ENCODE measurements around the gene PLCXD1. TPM values are rescaled to one million over a fixed set of nuclear protein-coding genes. Genes with fewer than 3 reads are reported as not detected.

The PLCXD1 gene
- total RNA-seq, 1 experiment from 2014 or later, result 19.1 TPM

- Mint-ChIP-seq H3K27me3 (ENCODE audit: unreplicated experiment) (no peaks in the 10 kb centered on the region), H3K36me3 (ENCODE audit: insufficient read depth, unreplicated experiment) (peaks cover 5% of the 10 kb centered on the region), H3K4me1 (ENCODE audit: low read depth, unreplicated experiment) (no peaks in the 10 kb centered on the region), H3K9me3 (ENCODE audit: low read depth, unreplicated experiment) (peaks cover 10% of the 10 kb centered on the region), H3K4me3 (ENCODE audit: low read depth, unreplicated experiment) (no peak overlapping the region), H3K27ac (ENCODE audit: unreplicated experiment) (peak overlapping the region; percentile 35)
- CTCF ChIA-PET, result no interaction called here
- TF ChIP-seq CTCF (IDR thresholded peaks at IDR 0.05; ENCODE audit: unreplicated experiment), result no peak
- DNase-seq, result no peak
- intact Hi-C loops (cut with micrococcal nuclease; ENCODE audit: unreplicated experiment), result no loop called here
- BruUV-seq (replicated peaks), result no TSS peak
Observed at GRCh38 chrX:252244-252956, 28.8 kb upstream of the PLCXD1 start.

DNA sequence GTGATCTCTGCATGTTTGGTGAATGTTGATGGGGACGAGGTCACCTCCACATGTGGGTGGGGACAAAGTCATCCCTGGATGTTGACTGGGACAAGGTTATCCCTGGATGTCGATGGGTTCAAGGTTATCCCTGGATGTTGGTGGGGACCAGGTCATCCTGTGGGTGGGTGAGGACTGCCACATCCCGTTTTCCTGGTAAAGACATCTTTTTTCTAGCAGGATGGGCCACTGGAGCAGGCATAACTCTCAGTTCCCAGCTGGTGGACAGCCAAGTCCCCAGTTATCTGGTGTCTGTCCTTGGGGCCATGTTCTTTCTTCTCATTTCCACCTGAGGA lies 28.3 kb upstream of the PLCXD1 start:
- CTCF ChIA-PET, result no interaction called here
- Mint-ChIP-seq H3K9me3 (ENCODE audit: low read depth, unreplicated experiment) (peaks cover 10% of the 10 kb centered on the region), H3K4me1 (ENCODE audit: low read depth, unreplicated experiment) (no peaks in the 10 kb centered on the region), H3K27me3 (ENCODE audit: unreplicated experiment) (no peaks in the 10 kb centered on the region), H3K36me3 (ENCODE audit: insufficient read depth, unreplicated experiment) (peaks cover 5% of the 10 kb centered on the region), H3K27ac (ENCODE audit: unreplicated experiment) (no peak overlapping the region), H3K4me3 (ENCODE audit: low read depth, unreplicated experiment) (no peak overlapping the region)
- intact Hi-C loops (cut with micrococcal nuclease; ENCODE audit: unreplicated experiment), result no loop called here
- no peak for TF ChIP-seq CTCF (IDR thresholded peaks at IDR 0.05; ENCODE audit: unreplicated experiment)
- BruUV-seq (replicated peaks), result no TSS peak
- DNase-seq, result no peak

DNA sequence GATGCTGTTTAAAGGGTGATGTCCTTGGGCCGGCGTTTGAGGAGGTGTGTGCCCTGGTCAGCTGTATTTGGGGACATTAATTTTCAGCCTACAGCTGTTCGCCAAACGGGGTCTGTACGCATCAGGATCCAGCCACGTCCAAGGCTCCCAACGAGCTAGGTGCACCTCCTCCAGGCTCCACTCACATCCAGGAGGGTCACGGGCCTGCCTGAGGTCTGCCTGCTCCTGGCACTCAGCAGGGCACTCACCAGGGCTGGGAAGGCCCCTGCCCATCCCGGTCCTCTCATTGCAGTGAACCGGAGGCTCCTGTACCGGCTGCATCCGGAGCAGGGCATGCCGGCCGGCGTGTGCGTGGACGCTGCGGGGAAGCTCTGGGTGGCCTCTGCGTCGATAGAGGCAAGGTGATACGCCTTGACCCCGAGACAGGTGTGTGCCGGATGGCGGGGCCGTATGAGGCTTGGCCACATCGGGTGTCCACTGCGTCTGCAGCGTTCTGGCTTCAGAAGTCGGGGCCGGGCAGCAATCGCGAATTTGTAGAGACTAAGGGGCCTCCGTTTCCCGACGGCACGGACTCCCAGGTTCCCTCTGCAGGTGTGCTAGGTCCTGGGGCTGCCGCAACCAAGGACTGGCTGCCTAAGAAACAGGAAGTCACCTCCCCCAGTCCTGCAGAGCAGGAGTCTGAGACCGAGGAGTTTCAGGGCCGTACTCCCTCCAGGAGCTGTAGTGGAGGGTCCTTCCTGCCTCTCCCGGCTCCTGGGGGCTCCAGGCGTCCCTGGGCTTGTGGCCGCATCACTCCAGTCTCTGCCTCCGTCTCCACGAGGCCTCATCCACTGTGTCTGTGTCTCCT lies 27.5 kb upstream of the PLCXD1 start:
- BruUV-seq (replicated peaks), result no TSS peak
- Mint-ChIP-seq H3K36me3 (ENCODE audit: insufficient read depth, unreplicated experiment) (peaks cover 5% of the 10 kb centered on the region), H3K9me3 (ENCODE audit: low read depth, unreplicated experiment) (peaks cover 10% of the 10 kb centered on the region), H3K27ac (ENCODE audit: unreplicated experiment) (no peak overlapping the region), H3K4me3 (ENCODE audit: low read depth, unreplicated experiment) (no peak overlapping the region), H3K4me1 (ENCODE audit: low read depth, unreplicated experiment) (no peaks in the 10 kb centered on the region), H3K27me3 (ENCODE audit: unreplicated experiment) (no peaks in the 10 kb centered on the region)
- CTCF ChIA-PET, result no interaction called here
- no peak for TF ChIP-seq CTCF (IDR thresholded peaks at IDR 0.05; ENCODE audit: unreplicated experiment)
- no peak for DNase-seq
- intact Hi-C loops (cut with micrococcal nuclease; ENCODE audit: unreplicated experiment), result no loop called here

DNA sequence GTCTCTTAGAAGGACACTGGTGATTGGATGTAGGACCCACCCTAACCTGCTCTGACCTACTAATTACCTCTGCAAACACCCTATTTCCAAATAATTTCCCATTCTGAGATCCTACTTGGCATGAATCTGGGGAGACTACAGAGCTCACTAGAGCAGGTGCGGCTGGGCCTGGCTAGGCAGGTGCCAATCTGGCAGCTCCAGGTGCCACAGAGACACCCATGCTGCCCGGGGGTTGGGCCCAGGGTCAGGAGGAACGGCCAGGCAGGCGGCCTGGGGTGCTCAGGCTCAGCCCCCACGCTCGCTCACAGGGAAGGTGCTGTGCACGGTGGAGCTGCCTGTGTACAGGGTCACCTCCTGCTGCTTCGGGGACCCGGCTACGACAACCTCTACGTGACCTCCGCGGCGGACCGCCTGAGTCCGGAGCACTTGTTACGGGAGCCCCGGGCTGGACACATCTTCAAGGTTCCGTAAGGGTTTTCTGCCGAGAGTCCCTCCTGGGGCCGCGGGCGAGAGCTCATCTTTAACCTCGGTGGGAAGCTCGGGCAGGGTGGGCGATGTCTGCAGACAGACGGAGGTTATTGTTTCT lies 26.5 kb upstream of the PLCXD1 start:
- Mint-ChIP-seq H3K36me3 (ENCODE audit: insufficient read depth, unreplicated experiment) (peaks cover 5% of the 10 kb centered on the region), H3K4me3 (ENCODE audit: low read depth, unreplicated experiment) (no peak overlapping the region), H3K27me3 (ENCODE audit: unreplicated experiment) (no peaks in the 10 kb centered on the region), H3K9me3 (ENCODE audit: low read depth, unreplicated experiment) (peaks cover 10% of the 10 kb centered on the region), H3K4me1 (ENCODE audit: low read depth, unreplicated experiment) (no peaks in the 10 kb centered on the region), H3K27ac (ENCODE audit: unreplicated experiment) (no peak overlapping the region)
- DNase-seq, result no peak
- BruUV-seq (replicated peaks), result no TSS peak
- no peak for TF ChIP-seq CTCF (IDR thresholded peaks at IDR 0.05; ENCODE audit: unreplicated experiment)
- intact Hi-C loops (cut with micrococcal nuclease; ENCODE audit: unreplicated experiment), result no loop called here
- CTCF ChIA-PET, result no interaction called here
